ENCODE measurements around the gene USP40. TPM values are rescaled to one million over a fixed set of nuclear protein-coding genes. Genes with fewer than 3 reads are reported as not detected.

USP40 gene
- total RNA-seq, 4 donors from 2014 or later: 41.7 to 68.0 (median 54.2) TPM

- no peak overlapping the region for H3K4me3 ChIP-seq
- TF ChIP-seq, protein P1, sequence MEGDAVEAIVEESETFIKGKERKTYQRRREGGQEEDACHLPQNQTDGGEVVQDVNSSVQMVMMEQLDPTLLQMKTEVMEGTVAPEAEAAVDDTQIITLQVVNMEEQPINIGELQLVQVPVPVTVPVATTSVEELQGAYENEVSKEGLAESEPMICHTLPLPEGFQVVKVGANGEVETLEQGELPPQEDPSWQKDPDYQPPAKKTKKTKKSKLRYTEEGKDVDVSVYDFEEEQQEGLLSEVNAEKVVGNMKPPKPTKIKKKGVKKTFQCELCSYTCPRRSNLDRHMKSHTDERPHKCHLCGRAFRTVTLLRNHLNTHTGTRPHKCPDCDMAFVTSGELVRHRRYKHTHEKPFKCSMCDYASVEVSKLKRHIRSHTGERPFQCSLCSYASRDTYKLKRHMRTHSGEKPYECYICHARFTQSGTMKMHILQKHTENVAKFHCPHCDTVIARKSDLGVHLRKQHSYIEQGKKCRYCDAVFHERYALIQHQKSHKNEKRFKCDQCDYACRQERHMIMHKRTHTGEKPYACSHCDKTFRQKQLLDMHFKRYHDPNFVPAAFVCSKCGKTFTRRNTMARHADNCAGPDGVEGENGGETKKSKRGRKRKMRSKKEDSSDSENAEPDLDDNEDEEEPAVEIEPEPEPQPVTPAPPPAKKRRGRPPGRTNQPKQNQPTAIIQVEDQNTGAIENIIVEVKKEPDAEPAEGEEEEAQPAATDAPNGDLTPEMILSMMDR (IDR thresholded peaks at IDR 0.05): no peak
- TF ChIP-seq POLR2A (IDR thresholded peaks at IDR 0.05) (no peak), EP300 (IDR thresholded peaks at IDR 0.05) (no peak)
- peaks cover 0 to 4% (median 0%) of the 10 kb centered on the region in 4 donors for H3K9me3 ChIP-seq
- no peak overlapping the region for H3K27ac ChIP-seq
- H3K27me3 ChIP-seq: no peaks in the 10 kb centered on the region
- WGBS, 2 donors: 97 to 98% methylated on average over 7 of the region's 7 CpGs
- H3K36me3 ChIP-seq: peaks cover 0 to 5% (median 0%) of the 10 kb centered on the region in 3 donors
- DNase-seq (ENCODE audit: low spot score in 2 of 2): no peak
- H3K4me1 ChIP-seq: no peaks in the 10 kb centered on the region
Measured at GRCh38 chr2:233428438-233428837, 138.1 kb downstream of the USP40 start.

DNA sequence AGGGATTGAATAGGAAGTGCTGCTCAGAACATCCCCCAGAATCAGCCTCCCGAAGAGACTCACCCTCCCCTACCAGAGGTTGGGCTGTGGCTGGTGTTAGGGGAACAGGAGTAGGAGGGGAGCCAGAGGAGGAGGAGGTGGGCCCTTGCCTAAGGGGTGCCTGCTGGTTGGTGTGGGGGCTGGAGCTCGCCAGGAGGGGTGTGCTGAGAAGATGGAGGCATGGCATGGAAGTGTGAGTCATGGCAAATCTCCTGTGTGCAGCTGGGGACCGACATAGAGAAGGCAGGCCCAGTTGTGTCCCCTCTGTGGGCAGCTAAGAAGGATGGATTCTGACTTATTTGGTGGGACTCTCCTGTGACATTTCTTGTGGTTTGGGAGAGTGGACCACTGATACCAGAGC lies 138.6 kb downstream of the USP40 start:
- TF ChIP-seq EP300 (IDR thresholded peaks at IDR 0.05): no peak
- TF ChIP-seq POLR2A (IDR thresholded peaks at IDR 0.05): no peak
- TF ChIP-seq, protein P1 (IDR thresholded peaks at IDR 0.05): no peak
- H3K27ac ChIP-seq: no peak overlapping the region
- no peak overlapping the region for H3K4me3 ChIP-seq
- no peaks in the 10 kb centered on the region for H3K27me3 ChIP-seq
- no peaks in the 10 kb centered on the region for H3K4me1 ChIP-seq
- no peak for DNase-seq (ENCODE audit: low spot score in 2 of 2)
- WGBS, 2 donors: 94 to 95% methylated on average over 3 of the region's 3 CpGs
- peaks cover 0 to 4% (median 0%) of the 10 kb centered on the region in 4 donors for H3K9me3 ChIP-seq
- peaks cover 0 to 5% (median 0%) of the 10 kb centered on the region in 3 donors for H3K36me3 ChIP-seq

DNA sequence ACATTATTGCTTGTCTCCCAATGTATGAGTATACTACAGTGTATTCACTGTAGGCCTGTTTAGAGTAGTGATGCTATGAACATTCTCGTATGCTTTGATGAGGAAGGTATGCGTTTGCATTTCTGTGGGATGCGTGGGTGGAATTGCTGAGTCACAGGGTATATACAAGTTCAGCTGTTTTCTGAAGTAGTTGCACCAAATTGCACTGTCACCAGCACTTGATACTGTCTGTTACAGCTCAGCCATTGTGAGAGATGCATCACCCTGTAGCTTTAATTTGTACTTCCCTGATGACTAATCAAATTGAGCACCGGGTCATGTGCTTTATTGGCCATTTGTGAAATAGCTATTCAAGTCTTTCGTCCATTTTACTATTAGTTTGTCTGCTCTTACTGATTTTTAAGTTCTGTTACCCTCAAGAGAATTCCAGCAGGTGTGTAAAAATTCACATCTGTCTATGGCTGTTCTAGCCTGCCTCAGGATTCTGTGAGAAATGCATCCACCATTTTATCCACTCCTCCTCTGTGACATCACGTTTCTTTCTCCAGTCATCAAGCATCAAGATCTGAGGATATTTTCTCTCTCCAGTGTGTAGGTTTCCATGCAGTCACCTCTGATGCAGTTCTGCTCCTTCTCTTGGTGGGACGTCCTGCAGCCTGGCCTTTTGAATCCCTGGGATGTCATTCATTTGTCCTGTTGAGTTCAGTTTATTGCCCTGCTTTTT lies 139.8 kb downstream of the USP40 start:
- WGBS, 2 donors: 74 to 85% methylated on average over 7 of the region's 7 CpGs
- DNase-seq (ENCODE audit: low spot score in 2 of 2): no peak
- TF ChIP-seq, protein P1 (IDR thresholded peaks at IDR 0.05): no peak
- TF ChIP-seq POLR2A (IDR thresholded peaks at IDR 0.05): no peak
- no peak for TF ChIP-seq EP300 (IDR thresholded peaks at IDR 0.05)
- Histone ChIP-seq H3K4me3 (no peak overlapping the region), H3K36me3 (peaks cover 0 to 5% (median 0%) of the 10 kb centered on the region in 3 donors), H3K27me3 (no peaks in the 10 kb centered on the region), H3K9me3 (peaks cover 0 to 4% (median 0%) of the 10 kb centered on the region in 4 donors), H3K4me1 (peaks cover 0 to 6% (median 0%) of the 10 kb centered on the region in 4 donors), H3K27ac (no peak overlapping the region)

Other genes with a start within 250 kb of the USP40 start
- 10 to 100 TPM in 1 of 4 donors, 1 to 10 TPM in 3; 6.5 to 11.7 (median 7.4) TPM for gene DGKD, start 212.3 kb downstream of the USP40 start, total RNA-seq
- gene UGT1A8, start 50.9 kb upstream of the USP40 start, total RNA-seq: not detected
- not detected for gene UGT1A10, start 69.7 kb upstream of the USP40 start, total RNA-seq
- gene UGT1A9, start 105.1 kb upstream of the USP40 start, total RNA-seq: not detected
- not detected for gene UGT1A7, start 115.1 kb upstream of the USP40 start, total RNA-seq
- under 1 TPM in 1 of 4 donors, not detected in 3; 0.39 TPM for gene UGT1A6, start 126.1 kb upstream of the USP40 start, total RNA-seq
- not detected for gene UGT1A5, start 146.1 kb upstream of the USP40 start, total RNA-seq
- gene UGT1A4, start 152.0 kb upstream of the USP40 start, total RNA-seq: not detected
- not detected for gene UGT1A3, start 162.3 kb upstream of the USP40 start, total RNA-seq
- gene UGT1A1, start 193.5 kb upstream of the USP40 start, total RNA-seq: not detected
- not detected for gene MROH2A, start 211.5 kb upstream of the USP40 start, total RNA-seq